T-helper 2 cell (primary cell): ENCODE results near the gene TNFRSF17.

Experiments used
- DNase-seq, 5 experiments: peaks; one replicate each; pipeline versions ENCODE4 v3.0.0 to v3.0.0-alpha.2; 2012 to 2022

TNFRSF17 gene

GRCh38 chr16:11972128-11972527 is 7.1 kb downstream of the TNFRSF17 start:
- DNase-seq: no peak

- no peak for DNase-seq
Observed at GRCh38 chr16:11973070-11973469, 8.1 kb downstream of the TNFRSF17 start.

DNA sequence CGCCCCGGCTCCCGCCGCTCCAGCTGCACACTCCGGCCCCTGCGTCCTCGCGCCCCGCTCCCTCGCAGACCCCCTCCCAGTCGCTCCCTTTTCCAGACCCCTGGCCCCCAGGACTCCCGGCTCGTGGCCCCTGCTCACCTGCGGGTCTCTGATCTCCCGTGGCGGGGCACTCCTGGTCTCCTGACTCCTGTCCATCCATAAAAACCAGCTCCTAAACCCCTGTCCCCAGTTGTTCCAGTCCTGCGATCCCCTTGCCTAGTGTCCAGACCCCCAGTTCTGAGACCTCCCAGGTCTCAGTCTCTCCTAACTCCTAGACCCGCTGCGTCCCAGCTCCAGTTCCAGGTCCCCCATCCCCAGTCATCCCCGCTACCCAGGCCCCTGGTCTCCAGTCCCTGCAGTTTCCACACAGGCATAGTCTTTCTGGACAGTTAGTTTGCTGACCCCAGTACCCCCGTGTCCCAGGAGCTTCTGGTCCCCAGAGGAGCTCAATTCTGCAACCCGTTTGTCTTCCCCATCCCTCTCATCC is 11.9 kb downstream of the TNFRSF17 start:
- peak in 1 of 5 experiments; percentile 4 for DNase-seq

DNA sequence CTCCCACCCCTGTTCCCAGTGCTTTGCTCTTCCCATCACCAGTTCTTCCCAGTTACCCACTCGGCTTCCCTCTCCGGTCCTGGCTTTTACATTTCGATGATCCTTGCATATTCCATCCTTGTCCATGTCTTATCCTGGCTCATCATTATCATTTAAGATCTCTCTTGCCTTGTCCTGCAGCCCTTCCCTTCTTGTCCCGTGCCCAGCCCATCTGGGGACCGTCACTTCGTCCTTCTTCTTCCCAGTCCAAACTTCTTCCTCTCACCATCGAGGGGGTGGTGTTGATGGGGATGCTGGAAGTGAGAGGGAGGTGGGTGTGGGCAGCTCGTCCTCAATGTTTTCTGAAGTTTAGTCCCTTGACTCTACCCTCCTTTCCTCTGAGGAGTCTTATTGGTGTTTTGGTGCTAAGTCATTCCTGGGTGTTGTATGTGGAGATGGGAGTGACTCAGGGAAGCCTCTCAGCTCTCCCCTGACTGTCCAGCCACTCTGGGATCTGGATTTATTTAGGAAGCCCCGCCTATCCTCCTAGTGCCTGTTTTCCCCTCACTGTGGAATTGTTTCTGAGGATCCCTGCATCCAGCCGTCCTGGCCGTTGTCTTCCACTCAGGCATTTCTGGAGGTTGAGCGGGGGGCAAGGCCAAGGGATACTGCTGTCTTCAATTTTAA is 12.5 kb downstream of the TNFRSF17 start:
- DNase-seq: no peak

GRCh38 chr16:11978080-11978479 is 13.1 kb downstream of the TNFRSF17 start:
- peak in 1 of 5 experiments; percentile 23 for DNase-seq

GRCh38 chr16:11979013-11979672 is 14.1 kb downstream of the TNFRSF17 start:
- DNase-seq: no peak

GRCh38 chr16:11980136-11980844 is 15.3 kb downstream of the TNFRSF17 start:
- no peak for DNase-seq

- no peak for DNase-seq
Observed at GRCh38 chr16:11985250-11985649, 20.2 kb downstream of the TNFRSF17 start.

GRCh38 chr16:11986521-11987057 is 21.6 kb downstream of the TNFRSF17 start:
- no peak for DNase-seq

DNA sequence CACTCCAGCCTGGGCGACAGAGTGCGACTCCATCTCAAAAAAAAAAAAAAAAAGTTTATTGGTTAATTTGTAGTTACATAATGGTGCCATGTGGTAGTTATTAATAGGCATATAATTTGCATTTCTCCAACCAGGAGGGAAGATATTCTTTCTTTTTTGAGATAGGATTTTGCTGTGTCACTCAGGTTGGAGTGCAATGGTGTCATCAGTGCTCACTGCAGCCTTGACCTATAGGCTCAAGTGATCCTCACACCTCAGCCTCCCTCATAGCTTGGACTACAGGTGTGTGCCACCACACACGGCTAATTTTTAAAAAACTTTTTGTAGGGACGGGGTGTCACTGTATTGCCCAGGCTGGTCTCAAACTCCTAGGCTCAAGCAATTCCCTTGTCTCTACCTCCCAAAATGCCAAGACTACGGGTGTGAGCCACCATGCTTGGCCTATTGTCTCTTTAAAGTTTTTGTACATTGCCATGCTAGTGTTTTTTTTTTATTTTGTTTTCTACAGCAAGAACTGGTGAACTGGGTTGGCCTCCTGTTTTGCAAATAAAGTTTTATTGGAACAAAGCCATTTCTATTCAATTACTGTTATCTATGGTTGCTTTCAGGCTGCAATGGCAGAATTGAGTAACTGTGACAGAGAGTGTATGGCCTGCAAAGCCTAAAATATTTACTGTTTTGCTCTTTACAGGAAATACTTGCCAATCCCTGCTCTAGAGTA is 23.4 kb downstream of the TNFRSF17 start:
- no peak for DNase-seq

- no peak for DNase-seq
Observed at GRCh38 chr16:11990702-11991390, 25.8 kb downstream of the TNFRSF17 start.

- no peak for DNase-seq
Observed at GRCh38 chr16:11992008-11992584, 27.1 kb downstream of the TNFRSF17 start.

DNA sequence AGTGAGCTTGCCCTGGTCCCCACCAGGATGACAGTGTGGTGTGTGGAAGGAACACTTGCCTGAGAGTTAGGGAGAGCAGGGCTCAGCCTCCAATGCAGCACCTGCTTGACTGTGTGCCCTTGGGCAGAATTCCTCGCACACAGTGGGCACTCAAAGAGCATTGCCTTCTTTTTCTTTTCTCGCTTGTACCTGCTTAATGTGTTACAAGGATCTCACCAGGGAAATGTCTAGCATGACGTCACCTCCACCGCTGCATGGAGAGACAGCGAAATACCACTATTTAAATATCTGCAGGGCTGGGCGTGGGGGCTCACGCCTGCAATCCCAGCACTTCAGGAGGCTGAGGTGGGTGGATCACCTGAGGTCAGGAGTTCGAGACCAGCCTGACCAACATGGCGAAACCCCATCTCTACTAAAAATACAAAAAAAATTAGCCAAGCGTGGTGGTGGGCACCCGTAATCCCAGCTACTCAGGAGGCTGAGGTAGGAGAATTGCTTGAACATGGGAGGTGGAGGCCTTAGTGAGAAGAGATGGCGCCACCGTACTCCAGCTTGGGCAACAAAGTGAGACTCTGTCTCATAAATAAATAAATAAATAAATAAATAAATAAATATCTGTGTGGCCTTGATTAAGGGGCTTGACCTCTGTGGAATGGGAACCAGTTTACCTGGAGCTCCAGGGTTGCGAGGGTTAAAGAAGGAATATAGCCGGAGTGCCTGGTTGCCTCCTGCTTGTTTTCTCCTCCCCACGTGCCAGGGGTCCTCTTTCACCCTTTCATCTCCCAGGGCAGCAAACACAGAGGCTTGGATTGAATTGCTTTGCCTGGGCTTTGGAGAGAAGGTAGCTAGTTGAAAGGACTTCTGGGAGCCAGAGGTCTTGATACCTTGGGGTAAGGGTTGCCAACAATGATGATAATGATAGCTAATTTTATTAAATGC is 27.8 kb downstream of the TNFRSF17 start:
- no peak for DNase-seq

DNA sequence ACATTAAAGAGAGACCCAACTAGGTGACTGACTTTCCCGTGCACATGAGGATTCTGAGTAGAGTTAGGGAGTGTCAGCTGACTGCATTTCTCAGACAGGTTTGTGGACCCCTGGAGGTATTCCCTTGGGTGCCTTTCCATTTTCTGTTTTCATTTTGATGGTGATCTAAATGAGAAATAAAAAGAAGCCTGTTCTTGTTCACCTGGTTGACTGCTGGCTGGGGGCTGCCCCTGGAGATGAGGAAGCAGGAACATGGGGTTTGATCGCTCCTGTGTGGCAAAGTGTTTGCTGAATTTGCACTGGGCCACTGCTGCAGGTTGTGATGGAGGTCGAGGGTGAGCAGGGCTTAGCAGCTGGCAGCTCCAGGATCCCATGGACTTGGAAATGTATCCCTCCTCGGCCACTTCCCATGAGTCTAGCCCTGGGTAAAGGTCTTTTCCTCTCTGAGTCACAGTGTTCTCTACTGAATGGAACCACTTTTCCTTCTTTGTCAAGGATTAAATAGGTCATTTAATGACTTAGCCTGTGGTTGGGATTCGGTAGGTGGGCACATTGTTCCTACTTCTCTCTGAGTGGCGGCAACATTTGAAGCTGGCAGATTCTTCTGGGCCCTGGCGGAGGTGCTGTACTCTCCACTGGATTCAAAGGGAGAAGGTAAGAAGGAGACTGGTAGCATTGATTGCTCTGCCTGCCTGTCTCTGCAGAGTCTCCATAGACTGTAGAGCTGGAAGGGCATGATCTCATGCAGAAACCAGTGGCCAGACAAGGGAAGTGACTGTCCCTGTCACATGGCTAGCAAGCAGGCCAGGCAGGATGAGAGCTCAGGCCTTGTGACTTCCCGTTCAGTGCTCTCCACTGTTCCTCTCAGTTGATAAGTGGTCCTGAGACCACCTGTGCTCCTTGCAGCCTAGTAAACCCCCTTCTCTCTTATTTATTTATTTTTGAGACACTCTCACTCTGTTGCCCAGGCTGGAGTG is 29.4 kb downstream of the TNFRSF17 start:
- no peak for DNase-seq

GRCh38 chr16:11996433-11997330 is 31.7 kb downstream of the TNFRSF17 start:
- DNase-seq: no peak

DNA sequence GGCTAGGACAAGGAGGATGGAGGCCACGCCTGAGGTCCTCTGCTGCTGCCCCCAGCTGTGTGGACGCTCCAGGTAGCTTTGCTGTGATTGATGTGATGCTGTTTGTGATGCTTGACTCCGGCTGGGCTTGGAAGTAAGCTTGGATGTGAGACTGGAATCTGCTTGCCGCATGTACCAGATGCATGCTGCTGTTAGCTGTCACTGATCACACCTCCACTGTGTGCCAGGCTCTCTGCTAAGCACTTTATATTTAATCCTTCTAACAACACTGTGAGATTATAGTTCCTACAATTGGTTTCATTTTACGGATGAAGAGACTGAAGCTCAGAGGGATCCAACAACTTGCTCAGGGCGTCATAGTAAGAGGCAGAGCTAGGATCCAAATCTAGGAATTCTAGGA is 35.0 kb downstream of the TNFRSF17 start:
- no peak for DNase-seq

- no peak for DNase-seq
Observed at GRCh38 chr16:12002447-12003006, 37.5 kb downstream of the TNFRSF17 start.

- DNase-seq: no peak
Observed at GRCh38 chr16:12006637-12007036, 41.6 kb downstream of the TNFRSF17 start.
